Measurements from ENCODE around the gene PCK1.

PCK1 gene

DNA sequence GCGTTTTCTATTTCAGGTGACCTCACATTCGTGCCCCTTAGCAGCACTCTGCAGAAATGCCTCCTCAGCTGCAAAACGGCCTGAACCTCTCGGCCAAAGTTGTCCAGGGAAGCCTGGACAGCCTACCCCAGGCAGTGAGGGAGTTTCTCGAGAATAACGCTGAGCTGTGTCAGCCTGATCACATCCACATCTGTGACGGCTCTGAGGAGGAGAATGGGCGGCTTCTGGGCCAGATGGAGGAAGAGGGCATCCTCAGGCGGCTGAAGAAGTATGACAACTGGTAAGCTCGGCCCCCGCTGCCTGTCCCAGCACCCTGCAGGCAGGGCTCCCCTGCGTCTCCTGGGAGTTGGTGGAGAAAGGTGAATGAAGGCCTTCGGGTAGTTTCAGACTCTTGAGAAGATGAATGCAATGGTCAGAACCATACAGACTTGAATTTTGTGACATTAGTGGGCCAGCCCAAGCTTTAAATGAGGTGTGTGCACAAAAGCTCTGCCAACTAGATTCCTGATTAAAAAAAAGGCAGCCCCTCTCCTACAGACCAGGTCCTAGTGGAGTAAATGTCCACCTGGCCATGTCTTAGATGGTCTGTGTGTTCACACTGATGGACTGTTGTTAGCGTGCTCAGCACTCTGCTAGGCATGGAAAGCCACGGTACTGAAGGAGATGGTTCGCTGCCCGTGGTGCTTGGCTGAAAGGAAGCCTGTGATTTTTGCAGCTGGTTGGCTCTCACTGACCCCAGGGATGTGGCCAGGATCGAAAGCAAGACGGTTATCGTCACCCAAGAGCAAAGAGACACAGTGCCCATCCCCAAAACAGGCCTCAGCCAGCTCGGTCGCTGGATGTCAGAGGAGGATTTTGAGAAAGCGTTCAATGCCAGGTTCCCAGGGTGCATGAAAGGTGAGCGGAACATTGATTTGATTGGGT is 708 bp downstream of the PCK1 start:
- DNase-seq = no peak

DNA sequence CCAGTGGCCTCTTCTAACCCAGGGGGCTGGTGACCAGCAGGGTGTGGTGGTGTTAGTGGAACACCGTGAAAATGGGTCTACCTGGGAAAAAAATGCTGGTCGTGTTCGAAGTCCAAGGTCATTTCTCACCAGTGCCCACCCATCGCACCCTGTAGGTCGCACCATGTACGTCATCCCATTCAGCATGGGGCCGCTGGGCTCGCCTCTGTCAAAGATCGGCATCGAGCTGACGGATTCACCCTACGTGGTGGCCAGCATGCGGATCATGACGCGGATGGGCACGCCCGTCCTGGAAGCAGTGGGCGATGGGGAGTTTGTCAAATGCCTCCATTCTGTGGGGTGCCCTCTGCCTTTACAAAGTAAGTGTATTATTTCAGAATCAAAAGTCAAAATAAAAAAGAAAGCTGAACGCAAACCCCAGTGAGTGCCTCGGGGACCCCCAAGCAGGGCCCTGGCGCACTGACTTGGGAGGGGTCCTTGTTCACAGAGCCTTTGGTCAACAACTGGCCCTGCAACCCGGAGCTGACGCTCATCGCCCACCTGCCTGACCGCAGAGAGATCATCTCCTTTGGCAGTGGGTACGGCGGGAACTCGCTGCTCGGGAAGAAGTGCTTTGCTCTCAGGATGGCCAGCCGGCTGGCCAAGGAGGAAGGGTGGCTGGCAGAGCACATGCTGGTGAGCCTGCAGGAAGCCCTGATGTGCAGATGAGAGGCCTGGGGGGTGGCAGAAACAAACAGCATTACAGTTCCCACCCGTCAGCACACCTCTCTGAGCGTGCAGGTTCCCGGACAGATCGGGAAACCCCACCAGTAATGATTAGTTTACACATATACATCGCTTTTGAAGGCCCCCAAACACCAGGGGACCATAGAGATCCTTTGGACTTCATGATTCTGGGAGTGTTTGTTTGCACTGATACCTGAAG is 1.9 kb downstream of the PCK1 start:
- DNase-seq = no peak

DNA sequence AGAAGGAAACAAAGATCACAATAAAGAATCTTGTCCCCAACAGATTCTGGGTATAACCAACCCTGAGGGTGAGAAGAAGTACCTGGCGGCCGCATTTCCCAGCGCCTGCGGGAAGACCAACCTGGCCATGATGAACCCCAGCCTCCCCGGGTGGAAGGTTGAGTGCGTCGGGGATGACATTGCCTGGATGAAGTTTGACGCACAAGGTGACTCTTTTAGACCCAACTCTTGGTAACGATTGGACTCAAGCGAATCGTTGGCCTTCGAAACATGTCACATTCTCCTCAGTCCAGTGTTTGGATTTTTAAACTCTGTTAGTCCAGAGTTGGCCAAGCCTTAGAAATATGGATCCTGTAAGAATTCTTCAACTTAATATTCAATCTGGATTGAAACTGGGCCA is 2.6 kb downstream of the PCK1 start:
- DNase-seq = no peak

DNA sequence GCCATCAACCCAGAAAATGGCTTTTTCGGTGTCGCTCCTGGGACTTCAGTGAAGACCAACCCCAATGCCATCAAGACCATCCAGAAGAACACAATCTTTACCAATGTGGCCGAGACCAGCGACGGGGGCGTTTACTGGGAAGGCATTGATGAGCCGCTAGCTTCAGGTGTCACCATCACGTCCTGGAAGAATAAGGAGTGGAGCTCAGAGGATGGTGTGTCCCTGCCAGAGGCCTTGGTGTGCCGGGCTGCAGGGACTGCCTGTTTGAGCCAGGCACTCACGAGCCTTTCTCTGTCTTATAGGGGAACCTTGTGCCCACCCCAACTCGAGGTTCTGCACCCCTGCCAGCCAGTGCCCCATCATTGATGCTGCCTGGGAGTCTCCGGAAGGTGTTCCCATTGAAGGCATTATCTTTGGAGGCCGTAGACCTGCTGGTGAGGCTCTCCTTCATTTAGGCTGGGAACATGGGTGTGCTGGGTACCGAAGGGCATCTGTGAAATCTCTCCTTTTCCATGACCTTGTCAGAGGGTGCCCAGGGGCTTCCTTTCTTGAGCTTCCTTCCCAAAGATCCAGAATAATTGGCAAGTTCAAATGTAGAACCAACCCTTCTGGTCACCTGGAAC is 3.4 kb downstream of the PCK1 start:
- no peak for DNase-seq

- no peak for DNase-seq
Measured at GRCh38 chr20:57564951-57565642, 4.2 kb downstream of the PCK1 start.

- DNase-seq = no peak
Measured at GRCh38 chr20:57566399-57566798, 5.5 kb downstream of the PCK1 start.

DNA sequence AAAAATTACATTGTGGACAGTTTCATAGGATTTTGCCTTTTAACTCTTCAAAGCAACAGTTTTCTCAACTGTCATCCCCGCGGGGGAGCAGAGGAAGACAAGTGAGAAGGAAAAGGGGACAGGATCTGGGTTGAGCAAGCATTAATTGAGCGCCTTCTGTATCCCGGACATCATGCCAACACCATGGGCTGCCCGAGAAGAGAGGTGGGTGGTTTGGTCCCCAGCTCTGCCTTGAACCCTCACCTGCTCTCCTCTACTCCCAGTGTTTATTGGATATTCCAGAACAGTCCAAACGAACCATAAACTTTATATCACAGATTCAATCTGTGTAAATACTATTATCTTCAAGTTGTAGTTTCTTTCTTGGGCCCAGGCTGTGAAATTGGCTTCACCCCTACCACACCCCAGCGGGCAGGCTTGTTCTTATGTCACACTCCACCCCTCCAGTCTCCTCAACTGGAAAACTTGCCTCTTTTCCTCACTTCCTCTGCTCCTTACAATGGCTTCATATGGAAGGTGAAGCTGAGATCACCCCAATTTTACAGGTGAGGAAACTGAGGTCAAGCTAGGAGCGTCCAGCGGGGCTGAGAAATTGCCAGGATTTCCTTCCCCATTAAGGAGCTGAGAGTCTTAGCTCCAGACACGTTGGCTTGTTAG is 6.0 kb downstream of the PCK1 start:
- no peak for DNase-seq

DNA sequence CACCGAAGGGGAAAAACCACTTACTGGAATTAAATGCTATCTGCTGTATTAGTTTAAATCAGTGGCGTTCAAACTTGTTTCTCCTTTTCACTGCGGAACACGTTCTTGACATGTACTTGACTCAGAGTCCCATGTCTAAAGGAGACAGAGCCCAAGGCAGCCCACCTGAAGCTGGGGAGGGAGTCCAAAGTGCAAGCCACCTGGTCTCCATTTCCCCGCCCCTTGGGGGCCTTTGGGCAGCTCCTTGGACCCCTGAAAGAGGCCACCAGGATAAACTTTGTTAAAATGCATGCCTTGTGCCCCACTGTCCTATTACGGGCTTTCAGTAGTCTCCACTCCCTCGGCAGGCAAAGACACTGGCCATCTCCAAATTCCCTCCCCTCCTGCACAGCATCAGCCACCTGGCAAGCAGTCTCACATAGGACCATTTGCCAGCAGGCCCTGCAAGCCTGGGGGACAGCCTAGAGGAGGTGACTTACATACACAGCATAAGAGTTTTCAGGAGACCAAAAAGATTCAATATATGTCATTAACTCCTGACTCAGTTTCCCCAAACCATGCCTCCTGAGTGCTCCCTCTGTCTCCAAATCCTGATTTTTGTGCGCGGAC is 6.7 kb downstream of the PCK1 start:
- no peak for DNase-seq

GRCh38 chr20:57568088-57568896 is 7.4 kb downstream of the PCK1 start:
- no peak for DNase-seq

GRCh38 chr20:57568960-57569359 is 8.1 kb downstream of the PCK1 start:
- DNase-seq = no peak

GRCh38 chr20:57570145-57570850 is 9.4 kb downstream of the PCK1 start:
- no peak for DNase-seq

DNA sequence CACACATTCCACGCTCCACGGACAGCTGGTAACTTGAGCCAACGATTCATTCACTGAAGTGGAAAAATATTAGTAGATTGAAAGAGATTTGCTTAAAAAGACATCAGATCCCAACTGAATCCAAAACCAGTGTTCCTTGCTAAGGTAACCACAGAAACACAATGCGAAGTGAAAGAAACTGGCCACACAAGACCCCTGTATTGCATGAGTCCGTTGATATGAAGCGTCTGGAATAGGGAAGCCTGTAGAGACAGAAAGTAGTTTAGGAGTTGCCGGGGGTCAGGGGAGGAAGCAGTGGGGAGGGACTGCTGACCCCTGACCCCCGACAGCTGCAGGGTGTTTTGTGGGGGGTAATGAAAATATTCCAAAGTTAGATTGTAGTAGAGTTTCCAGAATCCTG is 10.0 kb downstream of the PCK1 start:
- DNase-seq = no peak

DNA sequence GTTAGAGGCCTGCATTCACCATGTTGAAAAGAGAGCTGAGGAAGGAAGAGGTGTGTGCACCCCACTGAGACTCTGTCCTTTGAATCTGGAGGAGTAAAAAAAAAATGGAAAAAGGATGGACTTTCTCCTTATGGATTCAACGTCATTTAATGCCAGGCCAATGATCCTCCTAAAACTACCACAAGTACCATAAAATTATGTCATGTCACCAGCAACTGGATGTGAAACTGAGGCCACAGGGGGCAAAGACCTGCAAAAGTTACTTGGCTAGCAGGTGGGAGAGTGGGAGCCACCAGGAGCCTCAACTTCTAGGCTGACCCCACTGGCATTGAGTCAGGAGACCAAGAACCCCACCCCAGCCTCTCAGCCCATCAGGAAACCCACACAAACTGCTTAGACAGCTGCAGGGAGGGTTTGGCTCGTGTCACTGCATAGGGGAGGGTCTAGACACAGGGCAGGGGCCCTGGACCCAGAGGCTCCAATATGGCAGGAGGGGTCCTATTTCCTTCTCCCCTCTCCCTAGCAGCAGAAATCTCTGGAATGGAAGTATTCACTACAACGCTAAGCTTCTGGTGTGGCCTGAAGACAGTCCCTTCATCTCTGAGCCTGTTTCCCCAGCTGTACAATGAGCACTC is 11.0 kb downstream of the PCK1 start:
- no peak for DNase-seq

DNA sequence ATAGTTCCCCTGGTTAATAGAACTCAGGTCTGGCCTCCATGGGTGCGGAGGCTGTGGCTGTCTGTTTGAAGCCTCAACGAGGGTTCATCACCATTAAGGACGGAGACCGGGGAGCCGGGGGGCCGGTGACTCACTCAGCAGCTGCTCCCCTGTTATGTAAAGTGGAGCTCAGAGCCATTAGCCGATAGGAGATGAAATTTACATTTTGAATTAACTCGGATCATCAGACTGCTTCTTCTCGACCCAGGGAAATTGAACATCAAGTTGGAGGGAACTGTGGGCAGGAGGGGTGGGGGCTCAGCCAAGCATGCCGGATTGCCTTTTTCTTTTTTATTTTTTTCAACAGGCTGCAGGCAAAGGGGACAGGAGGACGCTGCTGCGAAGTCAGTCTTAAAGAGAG is 12.3 kb downstream of the PCK1 start:
- DNase-seq = no peak

GRCh38 chr20:57573894-57574293 is 13.0 kb downstream of the PCK1 start:
- no peak for DNase-seq

DNA sequence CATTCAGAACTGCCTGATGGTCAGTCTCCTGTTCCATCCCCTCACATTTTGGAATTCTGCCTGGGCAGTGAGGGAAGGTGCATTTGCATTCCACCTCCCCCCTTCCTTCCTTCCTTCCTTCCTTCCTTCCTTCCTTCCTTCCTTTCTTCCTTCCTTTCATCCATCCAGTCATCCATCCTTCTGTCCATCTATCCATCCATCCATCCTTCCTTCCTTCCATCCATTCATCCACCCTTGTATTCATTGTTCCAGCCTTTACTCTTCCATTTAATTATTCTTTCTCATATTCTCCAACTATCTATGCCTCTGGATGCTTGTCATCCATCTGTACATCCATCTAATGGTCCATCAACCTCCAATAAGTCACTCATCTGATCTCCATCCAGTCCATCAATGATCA is 14.0 kb downstream of the PCK1 start:
- no peak for DNase-seq

- DNase-seq = no peak
Measured at GRCh38 chr20:57576002-57576401, 15.1 kb downstream of the PCK1 start.

GRCh38 chr20:57576617-57577550 is 16.0 kb downstream of the PCK1 start:
- DNase-seq = no peak

Data from stimulated activated CD4-positive, alpha-beta T cell treated with anti-CD3 and anti-CD28 coated beads, Interleukin-12 subunit alpha, Interleukin-12 subunit beta, amount 100 ng/mL, for 4 hours (primary cell).